Measurements from ENCODE around the gene TBX10. TPM values are rescaled to one million over a fixed set of nuclear protein-coding genes. Genes with fewer than 3 reads are reported as not detected.
"Not testable (repeated sequence)": the region's sequence is repeated elsewhere in the genome, so short reads cannot be mapped to it uniquely, and the experiment has no call there.

The TBX10 gene
- polyA plus RNA-seq, 1 of the 3 experiments (the other 2 are of a cell fraction) = not detected

DNA sequence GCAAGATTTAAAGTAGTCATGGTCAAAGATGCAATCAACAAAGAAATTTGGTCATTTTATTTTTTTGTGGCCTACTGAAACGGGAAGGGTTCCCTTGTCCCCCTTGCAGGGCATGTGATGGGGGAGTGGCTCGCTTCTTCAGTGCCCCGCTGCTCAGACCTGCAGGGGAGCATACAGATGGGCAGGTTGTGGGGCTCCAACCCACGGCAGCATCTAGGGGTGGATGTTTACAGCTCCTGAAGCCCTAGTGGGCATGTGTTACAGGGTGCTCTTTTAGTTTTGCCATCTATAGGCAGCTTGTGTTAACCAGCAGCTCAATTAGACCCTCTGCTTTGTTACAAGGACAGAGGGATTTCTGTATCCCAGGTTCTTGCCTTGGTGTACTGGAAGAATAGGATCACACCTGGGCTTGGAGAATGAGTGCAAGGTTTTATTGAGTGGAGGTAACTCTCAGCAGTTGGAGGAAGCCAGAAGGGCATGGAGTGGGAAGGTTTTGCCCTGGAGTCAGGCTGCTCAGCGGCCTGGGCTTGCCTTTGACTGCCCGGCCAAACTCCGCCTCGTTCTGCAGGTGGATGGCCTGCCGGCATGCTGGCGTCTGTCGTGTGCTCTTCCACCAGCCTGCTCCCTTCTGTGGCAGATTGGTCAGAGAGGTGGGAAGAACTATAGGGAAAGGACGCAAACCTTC lies 46.5 kb downstream of the TBX10 start:
- no peak overlapping the region for H2AFZ ChIP-seq (ENCODE audit: low read depth)
- DNase-seq = no peak
- no peak overlapping the region for H3K27ac ChIP-seq (ENCODE audit: low read depth in 2 of 2, low read length in 1 of 2)
- no peaks in the 10 kb centered on the region for H3K9me3 ChIP-seq
- H3K79me2 ChIP-seq (ENCODE audit: insufficient read depth) = no peaks in the 10 kb centered on the region
- H3F3A ChIP-seq (replicated peaks; ENCODE audit: insufficient read depth) = peaks cover 4% of the 10 kb centered on the region
- TF ChIP-seq TAF1 (IDR thresholded peaks at IDR 0.05; ENCODE audit: borderline replicate concordance, low read depth, low read length) (no peak), RAD21 (IDR thresholded peaks at IDR 0.05; ENCODE audit: low read length) (no peak), RCOR1 (IDR thresholded peaks at IDR 0.05; ENCODE audit: low read length) (no peak), REST (IDR thresholded peaks at IDR 0.05; ENCODE audit: low read depth, low read length) (no peak), ZBTB33 (IDR thresholded peaks at IDR 0.05; ENCODE audit: borderline replicate concordance, low read depth) (no peak), MEF2A (IDR thresholded peaks at IDR 0.05; ENCODE audit: borderline replicate concordance, low read depth) (no peak), YY1 (IDR thresholded peaks at IDR 0.05; ENCODE audit: low read depth) (no peak), RXRA (IDR thresholded peaks at IDR 0.05; ENCODE audit: borderline replicate concordance, low read depth) (no peak), POLR2AphosphoS5 (IDR thresholded peaks at IDR 0.05; ENCODE audit: low read depth, low read length) (no peak), SIN3A (IDR thresholded peaks at IDR 0.05; ENCODE audit: borderline replicate concordance, low read depth, low read length) (no peak), USF2 (IDR thresholded peaks at IDR 0.05; ENCODE audit: borderline replicate concordance, low read depth, low read length) (no peak), MXI1 (IDR thresholded peaks at IDR 0.05; ENCODE audit: low read depth, low read length) (no peak), CHD2 (IDR thresholded peaks at IDR 0.05; ENCODE audit: low read length, partially characterized antibody) (no peak), FOXJ3 (CRISPR knock-in tag; IDR thresholded peaks at IDR 0.05) (no peak)
- TF ChIP-seq, protein P1, sequence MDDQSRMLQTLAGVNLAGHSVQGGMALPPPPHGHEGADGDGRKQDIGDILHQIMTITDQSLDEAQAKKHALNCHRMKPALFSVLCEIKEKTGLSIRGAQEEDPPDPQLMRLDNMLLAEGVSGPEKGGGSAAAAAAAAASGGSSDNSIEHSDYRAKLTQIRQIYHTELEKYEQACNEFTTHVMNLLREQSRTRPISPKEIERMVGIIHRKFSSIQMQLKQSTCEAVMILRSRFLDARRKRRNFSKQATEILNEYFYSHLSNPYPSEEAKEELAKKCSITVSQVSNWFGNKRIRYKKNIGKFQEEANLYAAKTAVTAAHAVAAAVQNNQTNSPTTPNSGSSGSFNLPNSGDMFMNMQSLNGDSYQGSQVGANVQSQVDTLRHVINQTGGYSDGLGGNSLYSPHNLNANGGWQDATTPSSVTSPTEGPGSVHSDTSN (IDR thresholded peaks at IDR 0.05) = no peak
- TF ChIP-seq, protein P2, sequence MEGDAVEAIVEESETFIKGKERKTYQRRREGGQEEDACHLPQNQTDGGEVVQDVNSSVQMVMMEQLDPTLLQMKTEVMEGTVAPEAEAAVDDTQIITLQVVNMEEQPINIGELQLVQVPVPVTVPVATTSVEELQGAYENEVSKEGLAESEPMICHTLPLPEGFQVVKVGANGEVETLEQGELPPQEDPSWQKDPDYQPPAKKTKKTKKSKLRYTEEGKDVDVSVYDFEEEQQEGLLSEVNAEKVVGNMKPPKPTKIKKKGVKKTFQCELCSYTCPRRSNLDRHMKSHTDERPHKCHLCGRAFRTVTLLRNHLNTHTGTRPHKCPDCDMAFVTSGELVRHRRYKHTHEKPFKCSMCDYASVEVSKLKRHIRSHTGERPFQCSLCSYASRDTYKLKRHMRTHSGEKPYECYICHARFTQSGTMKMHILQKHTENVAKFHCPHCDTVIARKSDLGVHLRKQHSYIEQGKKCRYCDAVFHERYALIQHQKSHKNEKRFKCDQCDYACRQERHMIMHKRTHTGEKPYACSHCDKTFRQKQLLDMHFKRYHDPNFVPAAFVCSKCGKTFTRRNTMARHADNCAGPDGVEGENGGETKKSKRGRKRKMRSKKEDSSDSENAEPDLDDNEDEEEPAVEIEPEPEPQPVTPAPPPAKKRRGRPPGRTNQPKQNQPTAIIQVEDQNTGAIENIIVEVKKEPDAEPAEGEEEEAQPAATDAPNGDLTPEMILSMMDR (IDR thresholded peaks at IDR 0.05) = no peak
- H4K20me1 ChIP-seq (ENCODE audit: insufficient read depth) = no peaks in the 10 kb centered on the region
- H3K4me1 ChIP-seq (ENCODE audit: control insufficient read depth in 1 of 2, insufficient read depth in 2 of 2, low read depth in 1 of 2, low read length in 1 of 2) = no peaks in the 10 kb centered on the region
- H3K4me2 ChIP-seq = no peak overlapping the region
- H3K9me2 ChIP-seq = no peaks in the 10 kb centered on the region
- no peak overlapping the region for H3K9ac ChIP-seq
- H3K4me3 ChIP-seq (ENCODE audit: low read depth in 2 of 2, low read length in 1 of 2) = no peak overlapping the region
- ChIA-PET CTCF (interaction anchor here (1.2 to 3.0 kb wide), 3 partner anchors 9 to 37 kb away, joined by 3 to 16 read pairs (median 9); partner anchors contain the start of genes GSTP1 and NUDT8), POLR2A (interaction anchor here (0.9 to 1.1 kb wide), 2 partner anchors 9 to 21 kb away, joined by 3 to 6 read pairs; partner anchors contain the start of gene GSTP1)
- 75% methylated on average over 12 of the region's 12 CpGs for WGBS (ENCODE audit: low lambda C conversion rate)
- H3K36me3 ChIP-seq (replicated peaks in 1 of 2; ENCODE audit: control insufficient read depth in 1 of 2, insufficient read depth in 2 of 2, low read length in 1 of 2) = peaks cover 2 to 3% of the 10 kb centered on the region in 2 experiments
- H3K27me3 ChIP-seq (ENCODE audit: insufficient read depth) = no peaks in the 10 kb centered on the region

- H3K9ac ChIP-seq; CTCF ChIA-PET; H3K4me3 ChIP-seq (ENCODE audit: low read depth in 2 of 2, low read length in 1 of 2); H3K9me3 ChIP-seq; H3K9me2 ChIP-seq; H3K27ac ChIP-seq (ENCODE audit: low read depth in 2 of 2, low read length in 1 of 2); POLR2A ChIA-PET; H2AFZ ChIP-seq (ENCODE audit: low read depth); H3K4me2 ChIP-seq; DNase-seq; H3K27me3 ChIP-seq (ENCODE audit: insufficient read depth): not testable (repeated sequence)
- Histone ChIP-seq H3K4me1 (ENCODE audit: control insufficient read depth in 1 of 2, insufficient read depth in 2 of 2, low read depth in 1 of 2, low read length in 1 of 2) (peaks cover 9 to 10% of the 10 kb centered on the region in 2 experiments; a peak in 2 of 4 replicates), H3K36me3 (replicated peaks in 1 of 2; ENCODE audit: control insufficient read depth in 1 of 2, insufficient read depth in 2 of 2, low read length in 1 of 2) (peaks cover 13 to 24% of the 10 kb centered on the region in 2 experiments), H4K20me1 (ENCODE audit: insufficient read depth) (peaks cover 20% of the 10 kb centered on the region), H3K79me2 (ENCODE audit: insufficient read depth) (peaks cover 20% of the 10 kb centered on the region), H3F3A (replicated peaks; ENCODE audit: insufficient read depth) (peaks cover 11% of the 10 kb centered on the region)
- 91% methylated on average over 11 of the region's 11 CpGs for WGBS (ENCODE audit: low lambda C conversion rate)
Observed at GRCh38 chr11:67588899-67589415, 50.6 kb downstream of the TBX10 start.
